Stimulated activated memory B cell treated with anti-CD40 and anti-IgM and Interleukin-4, amounts not matched to agents 10 μg/mL and 1 μg/mL and 100 μg/mL, for 72 hours (primary cell): Measurements from ENCODE around the gene RCAN3.
"Not testable (repeated sequence)": the region's sequence is repeated elsewhere in the genome, so short reads cannot be mapped to it uniquely, and the experiment has no call there.

Experiments used
- ATAC-seq: fragments of 150-1000 bp; cut with Tn5 transposase; 2 replicates; pipeline ENCODE4 v1.10.0; 2021
- H3K27ac Mint-ChIP-seq: one replicate; pipeline ENCODE4 v1.8.0; 2022; ENCODE audit warnings: mild to moderate bottlenecking, mixed read lengths
- H3K27me3 Mint-ChIP-seq: one replicate; pipeline ENCODE4 v1.8.0; 2022; ENCODE audit warnings: mixed read lengths
- H3K36me3 Mint-ChIP-seq: one replicate; pipeline ENCODE4 v1.8.0; 2022; ENCODE audit warnings: mixed read lengths
- H3K4me1 Mint-ChIP-seq: one replicate; pipeline ENCODE4 v1.8.0; 2022; ENCODE audit warnings: mixed read lengths
- H3K4me3 Mint-ChIP-seq: one replicate; pipeline ENCODE4 v1.8.0; 2022; ENCODE audit warnings: mild to moderate bottlenecking, moderate library complexity, mixed read lengths
- H3K9me3 Mint-ChIP-seq: one replicate; pipeline ENCODE4 v1.8.0; 2022; ENCODE audit warnings: mixed read lengths

The RCAN3 gene

GRCh38 chr1:24502709-24503058 lies at the start of gene RCAN3:
RCAN3 (plus strand) TSS chr1:24502836; CDS start chr1:24514373, 11,537 bp downstream.
- peak; percentile 94 for ATAC-seq
- peak within 1 kb of the TSS; percentile 95 for H3K4me3 Mint-ChIP-seq
- peaks cover 57% of the 10 kb centered on the region for H3K4me1 Mint-ChIP-seq
- H3K27me3 Mint-ChIP-seq = no peaks in the 10 kb centered on the region
- H3K9me3 Mint-ChIP-seq = no peaks in the 10 kb centered on the region
- H3K36me3 Mint-ChIP-seq = no peaks in the 10 kb centered on the region
- peak within 1 kb of the TSS; percentile 86 for H3K27ac Mint-ChIP-seq

GRCh38 chr1:24452922-24453485 lies 49.6 kb upstream of the RCAN3 start:
- ATAC-seq = no peak
- Mint-ChIP-seq H3K4me3 (no peak overlapping the region), H3K36me3 (peaks cover 71% of the 10 kb centered on the region), H3K9me3 (no peaks in the 10 kb centered on the region), H3K27ac (no peak overlapping the region), H3K4me1 (peaks cover 10% of the 10 kb centered on the region), H3K27me3 (no peaks in the 10 kb centered on the region)

- H3K4me1 Mint-ChIP-seq = peaks cover 10% of the 10 kb centered on the region
- no peaks in the 10 kb centered on the region for H3K9me3 Mint-ChIP-seq
- H3K27ac Mint-ChIP-seq = peak overlapping the region; percentile 44
- ATAC-seq = peak; percentile 59
- H3K4me3 Mint-ChIP-seq = no peak overlapping the region
- H3K27me3 Mint-ChIP-seq = no peaks in the 10 kb centered on the region
- peaks cover 82% of the 10 kb centered on the region for H3K36me3 Mint-ChIP-seq
Observed at GRCh38 chr1:24454673-24455072, 48.0 kb upstream of the RCAN3 start.

- ATAC-seq = no peak
- Mint-ChIP-seq H3K4me1 (peaks cover 10% of the 10 kb centered on the region), H3K4me3 (no peak overlapping the region), H3K36me3 (peaks cover 85% of the 10 kb centered on the region), H3K9me3 (no peaks in the 10 kb centered on the region), H3K27me3 (no peaks in the 10 kb centered on the region), H3K27ac (peak overlapping the region; percentile 44)
Observed at GRCh38 chr1:24455272-24455671, 47.4 kb upstream of the RCAN3 start.

DNA sequence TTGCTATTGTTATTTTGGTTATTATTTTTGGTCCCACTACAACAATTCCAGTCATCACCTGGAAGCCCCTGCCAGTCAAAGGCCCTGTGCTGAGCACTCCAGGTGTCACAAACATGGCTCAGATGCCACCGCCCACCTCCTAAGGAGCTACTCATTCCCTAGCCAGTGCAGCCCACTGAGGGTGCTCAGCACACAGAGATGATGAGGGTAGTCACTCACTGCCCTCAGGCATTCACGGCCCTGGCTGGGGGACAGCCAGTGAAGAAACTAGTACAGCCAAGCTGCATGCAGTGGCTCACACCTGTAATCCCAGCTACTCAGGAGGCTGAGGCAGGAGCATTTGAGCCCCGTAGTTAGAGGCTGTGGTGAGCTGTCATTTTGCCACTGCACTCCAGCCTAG lies 44.8 kb upstream of the RCAN3 start:
- no peak overlapping the region for H3K4me3 Mint-ChIP-seq
- H3K9me3 Mint-ChIP-seq = no peaks in the 10 kb centered on the region
- H3K27ac Mint-ChIP-seq = no peak overlapping the region
- ATAC-seq = no peak
- peaks cover 86% of the 10 kb centered on the region for H3K36me3 Mint-ChIP-seq
- peaks cover 10% of the 10 kb centered on the region for H3K4me1 Mint-ChIP-seq
- H3K27me3 Mint-ChIP-seq = no peaks in the 10 kb centered on the region

DNA sequence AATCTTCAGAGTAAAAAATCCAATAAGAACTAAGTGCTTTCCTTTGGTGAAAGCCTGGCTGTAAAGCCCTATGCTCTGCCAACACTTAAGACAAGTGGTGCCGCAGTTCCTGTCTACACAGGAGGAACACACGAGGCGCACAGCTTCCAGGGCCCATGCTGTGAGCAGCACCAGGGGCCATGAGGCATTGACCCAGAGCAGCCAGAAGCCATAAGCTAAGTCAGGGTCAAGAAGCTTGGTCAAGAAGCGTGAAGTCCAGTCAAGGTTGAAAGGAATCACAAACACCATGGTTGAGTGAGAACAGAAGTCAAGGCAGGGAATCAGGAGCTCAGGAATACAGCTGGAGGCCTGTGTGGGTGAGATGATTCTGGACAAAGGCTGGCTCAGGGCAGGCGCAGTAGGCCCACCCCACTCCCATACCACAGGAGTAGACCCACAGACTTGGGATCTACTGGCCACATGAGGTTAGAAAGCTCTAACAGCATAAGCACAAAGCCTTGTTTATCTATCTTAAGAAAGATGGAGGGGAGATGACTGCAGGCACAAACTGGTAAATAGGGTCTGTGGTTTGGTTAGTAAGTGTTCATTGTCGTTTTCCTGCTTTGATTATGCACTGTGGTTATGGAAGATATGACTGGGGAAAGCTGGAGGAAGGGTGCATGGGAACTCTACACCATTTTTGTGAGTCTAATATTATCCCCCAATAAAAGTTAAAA lies 42.9 kb upstream of the RCAN3 start:
- Mint-ChIP-seq H3K4me1 (peaks cover 12% of the 10 kb centered on the region), H3K36me3 (peaks cover 82% of the 10 kb centered on the region), H3K9me3 (no peaks in the 10 kb centered on the region), H3K27me3 (no peaks in the 10 kb centered on the region), H3K4me3 (no peak overlapping the region), H3K27ac (no peak overlapping the region)
- no peak for ATAC-seq

DNA sequence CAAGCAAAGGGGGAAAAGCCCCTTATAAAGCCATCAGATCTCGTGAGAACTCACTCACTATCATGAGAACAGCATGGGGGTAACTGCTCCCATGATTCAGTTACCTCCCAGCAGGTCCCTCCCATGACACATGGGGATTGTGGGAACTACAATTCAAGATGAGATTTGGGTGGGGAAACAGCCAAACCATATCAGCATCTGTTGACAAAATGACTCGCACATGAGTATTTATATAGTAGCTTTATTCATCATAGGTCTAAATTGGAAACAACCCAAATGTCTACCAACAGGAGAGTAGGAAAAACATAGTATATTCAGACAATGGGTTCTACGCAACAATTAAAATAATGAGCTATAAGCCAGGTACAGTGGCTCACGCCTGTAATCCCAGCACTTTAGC lies 40.5 kb upstream of the RCAN3 start:
- not testable (repeated sequence) for H3K27ac Mint-ChIP-seq, ATAC-seq

GRCh38 chr1:24463776-24464735 lies 38.6 kb upstream of the RCAN3 start:
- Mint-ChIP-seq H3K4me3 (no peak overlapping the region), H3K9me3 (no peaks in the 10 kb centered on the region), H3K4me1 (peaks cover 20% of the 10 kb centered on the region), H3K27ac (peak overlapping the region; percentile 52), H3K36me3 (peaks cover 62% of the 10 kb centered on the region), H3K27me3 (no peaks in the 10 kb centered on the region)
- ATAC-seq = no peak

More for the DNA sequence above, 40.5 kb upstream of the RCAN3 start:
- not testable (repeated sequence) for H3K27me3 Mint-ChIP-seq, H3K4me3 Mint-ChIP-seq, H3K9me3 Mint-ChIP-seq
- peaks cover 20% of the 10 kb centered on the region for H3K4me1 Mint-ChIP-seq
- peaks cover 73% of the 10 kb centered on the region for H3K36me3 Mint-ChIP-seq

DNA sequence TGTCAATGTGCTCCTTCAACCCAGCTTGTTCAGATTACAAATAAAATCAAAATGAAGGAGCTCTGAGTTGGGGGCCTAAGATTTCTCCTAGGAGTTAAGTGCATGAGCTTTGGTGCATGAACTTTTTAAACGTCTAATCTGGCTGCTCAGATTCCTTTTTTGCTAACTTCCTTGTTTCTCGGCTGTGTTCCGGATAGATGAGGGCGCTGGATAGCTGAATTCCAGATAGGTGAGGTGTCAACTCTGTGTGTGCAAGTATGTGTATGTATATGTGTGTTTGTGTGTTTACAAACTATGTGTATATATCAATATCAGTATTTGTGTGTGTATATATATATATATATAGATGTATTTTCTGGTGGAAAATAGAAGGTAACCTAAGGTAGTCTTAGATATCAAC lies 37.5 kb upstream of the RCAN3 start:
- peaks cover 20% of the 10 kb centered on the region for H3K4me1 Mint-ChIP-seq
- peaks cover 61% of the 10 kb centered on the region for H3K36me3 Mint-ChIP-seq
- H3K9me3 Mint-ChIP-seq = no peaks in the 10 kb centered on the region
- H3K4me3 Mint-ChIP-seq = no peak overlapping the region
- ATAC-seq = no peak
- H3K27me3 Mint-ChIP-seq = no peaks in the 10 kb centered on the region
- H3K27ac Mint-ChIP-seq = no peak overlapping the region

DNA sequence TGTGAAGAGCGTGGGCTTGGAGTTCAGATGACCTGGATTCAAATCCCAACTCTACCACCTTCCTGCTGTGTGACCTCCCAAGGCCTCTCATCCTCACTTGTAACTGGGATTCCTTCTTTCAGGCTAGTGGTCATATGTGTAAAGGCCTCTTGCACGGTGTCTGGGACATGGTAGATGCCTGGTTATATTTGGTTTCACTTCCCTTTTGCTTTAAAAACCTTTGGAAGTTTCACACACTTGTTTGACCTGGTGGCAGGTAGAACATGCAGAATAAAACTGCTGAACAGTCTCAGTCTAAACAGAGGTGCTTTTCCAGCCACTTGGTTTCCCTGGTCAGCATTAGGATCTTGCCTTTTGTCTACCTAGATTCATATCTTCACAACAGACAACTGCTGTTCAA lies 37.0 kb upstream of the RCAN3 start:
- Mint-ChIP-seq H3K4me3 (no peak overlapping the region), H3K9me3 (no peaks in the 10 kb centered on the region), H3K27ac (no peak overlapping the region), H3K36me3 (peaks cover 56% of the 10 kb centered on the region), H3K4me1 (peaks cover 20% of the 10 kb centered on the region), H3K27me3 (no peaks in the 10 kb centered on the region)
- ATAC-seq = no peak

- no peak overlapping the region for H3K27ac Mint-ChIP-seq
- no peaks in the 10 kb centered on the region for H3K27me3 Mint-ChIP-seq
- H3K9me3 Mint-ChIP-seq = no peaks in the 10 kb centered on the region
- no peak overlapping the region for H3K4me3 Mint-ChIP-seq
- peaks cover 17% of the 10 kb centered on the region for H3K4me1 Mint-ChIP-seq
- H3K36me3 Mint-ChIP-seq = peaks cover 39% of the 10 kb centered on the region
- no peak for ATAC-seq
Observed at GRCh38 chr1:24468685-24469316, 33.8 kb upstream of the RCAN3 start.

DNA sequence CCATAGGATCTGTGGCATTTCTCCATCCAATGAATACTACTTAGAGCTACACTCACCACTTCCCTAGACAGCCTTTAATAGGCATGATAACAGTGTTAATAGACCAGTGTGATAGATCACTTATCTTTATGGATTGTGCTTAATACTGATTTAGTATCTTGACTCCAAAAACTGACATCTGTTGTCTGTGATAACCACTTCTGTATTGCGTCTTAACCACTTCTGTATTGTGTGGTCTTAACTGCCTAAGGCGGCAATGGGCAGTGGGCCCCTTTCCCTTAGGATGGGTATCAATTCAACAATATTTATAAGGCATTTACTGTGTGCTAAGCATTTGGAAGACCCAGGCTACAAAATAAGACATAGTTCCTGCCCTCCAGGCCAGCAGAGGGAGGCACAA lies 32.0 kb upstream of the RCAN3 start:
- Mint-ChIP-seq H3K36me3 (peaks cover 31% of the 10 kb centered on the region), H3K4me1 (peaks cover 3% of the 10 kb centered on the region), H3K27ac (no peak overlapping the region), H3K9me3 (no peaks in the 10 kb centered on the region), H3K4me3 (no peak overlapping the region), H3K27me3 (no peaks in the 10 kb centered on the region)
- ATAC-seq = no peak

DNA sequence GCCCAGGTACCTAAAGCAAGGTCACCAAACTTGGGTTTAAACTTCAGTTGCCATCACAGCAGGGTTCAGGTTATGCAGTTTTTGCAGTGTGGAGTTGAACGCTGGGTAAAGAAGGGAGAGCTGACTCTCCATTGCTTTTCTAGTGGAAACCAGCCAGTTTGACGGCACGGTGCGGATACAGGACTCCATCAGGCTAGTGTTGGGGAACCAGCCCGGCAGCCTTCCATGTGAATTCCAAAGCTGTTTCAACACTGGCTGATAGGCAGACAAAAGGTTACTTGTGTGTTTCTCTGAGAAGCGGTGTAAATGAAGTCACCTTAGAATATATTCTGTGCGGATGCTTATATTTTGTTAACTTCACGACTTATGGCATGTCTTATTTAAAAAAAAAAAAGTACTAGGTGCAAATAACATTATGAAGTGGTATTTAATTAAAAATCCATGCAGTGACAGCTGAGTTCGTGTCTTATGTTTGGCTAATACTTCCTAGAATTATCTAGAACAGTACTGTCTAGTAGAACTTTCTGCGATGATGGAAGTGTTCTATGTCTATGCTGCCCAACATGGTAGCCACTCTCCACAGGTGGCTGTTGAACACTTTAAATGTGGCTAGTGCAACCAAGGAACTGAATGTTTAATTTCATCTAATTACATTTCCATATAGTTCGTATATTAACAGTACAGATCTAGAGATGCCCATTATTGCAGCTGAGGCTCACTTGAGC lies 29.9 kb upstream of the RCAN3 start:
- no peaks in the 10 kb centered on the region for H3K4me1 Mint-ChIP-seq
- no peaks in the 10 kb centered on the region for H3K9me3 Mint-ChIP-seq
- ATAC-seq = no peak
- H3K36me3 Mint-ChIP-seq = peaks cover 21% of the 10 kb centered on the region
- no peak overlapping the region for H3K27ac Mint-ChIP-seq
- no peaks in the 10 kb centered on the region for H3K27me3 Mint-ChIP-seq
- no peak overlapping the region for H3K4me3 Mint-ChIP-seq

- H3K36me3 Mint-ChIP-seq = peaks cover 11% of the 10 kb centered on the region
- no peak for ATAC-seq
- H3K9me3 Mint-ChIP-seq = no peaks in the 10 kb centered on the region
- no peak overlapping the region for H3K4me3 Mint-ChIP-seq
- no peak overlapping the region for H3K27ac Mint-ChIP-seq
- no peaks in the 10 kb centered on the region for H3K27me3 Mint-ChIP-seq
- no peaks in the 10 kb centered on the region for H3K4me1 Mint-ChIP-seq
Observed at GRCh38 chr1:24474193-24474592, 28.4 kb upstream of the RCAN3 start.

- H3K27me3 Mint-ChIP-seq = no peaks in the 10 kb centered on the region
- peaks cover 10% of the 10 kb centered on the region for H3K4me1 Mint-ChIP-seq
- H3K36me3 Mint-ChIP-seq = peaks cover 4% of the 10 kb centered on the region
- no peak overlapping the region for H3K27ac Mint-ChIP-seq
- no peak for ATAC-seq
- no peaks in the 10 kb centered on the region for H3K9me3 Mint-ChIP-seq
- no peak overlapping the region for H3K4me3 Mint-ChIP-seq
Observed at GRCh38 chr1:24475700-24476099, 26.9 kb upstream of the RCAN3 start.
